ENCODE measurements around the gene GATA5.
A peak's percentile ranks its signal among the peaks of the same experiment; 100 is the strongest.

GATA5 gene

DNA sequence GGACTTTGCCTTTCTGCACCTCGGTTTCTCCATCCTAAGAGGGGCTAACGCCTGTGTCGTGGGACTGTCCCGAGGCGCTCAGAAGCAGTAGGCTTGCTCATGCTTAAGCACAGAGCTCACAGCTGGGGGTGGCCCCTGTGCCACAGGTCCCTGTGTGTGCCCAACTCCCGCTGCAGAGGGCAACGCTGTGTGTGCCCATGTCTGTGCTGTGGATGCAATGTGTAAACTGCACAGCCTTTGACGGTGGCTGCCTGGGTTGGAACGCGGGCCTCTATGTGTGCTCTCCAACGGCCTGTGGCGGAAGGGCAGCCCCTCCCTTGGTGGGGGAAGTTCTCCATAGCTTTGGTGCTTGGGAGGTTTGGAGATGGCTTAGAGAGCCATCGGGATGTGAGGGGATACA lies 10.7 kb upstream of the GATA5 start:
- Histone ChIP-seq H3K9ac (no peak overlapping the region), H3K4me3 (ENCODE audit: low read depth, low read length) (no peak overlapping the region), H3K4me1 (peaks cover 4% of the 10 kb centered on the region), H3K27me3 (ENCODE audit: control insufficient read depth, insufficient read depth, low read length) (peaks cover 8% of the 10 kb centered on the region), H3K9me3 (ENCODE audit: control insufficient read depth, low read length) (no peaks in the 10 kb centered on the region), H3K4me2 (ENCODE audit: low read length) (no peak overlapping the region), H3K36me3 (ENCODE audit: control insufficient read depth, insufficient read depth, low read length) (no peaks in the 10 kb centered on the region), H2AFZ (no peak overlapping the region), H3K27ac (no peak overlapping the region), H3K79me2 (no peaks in the 10 kb centered on the region)
- no peak for TF ChIP-seq CTCF (IDR thresholded peaks at IDR 0.05)

DNA sequence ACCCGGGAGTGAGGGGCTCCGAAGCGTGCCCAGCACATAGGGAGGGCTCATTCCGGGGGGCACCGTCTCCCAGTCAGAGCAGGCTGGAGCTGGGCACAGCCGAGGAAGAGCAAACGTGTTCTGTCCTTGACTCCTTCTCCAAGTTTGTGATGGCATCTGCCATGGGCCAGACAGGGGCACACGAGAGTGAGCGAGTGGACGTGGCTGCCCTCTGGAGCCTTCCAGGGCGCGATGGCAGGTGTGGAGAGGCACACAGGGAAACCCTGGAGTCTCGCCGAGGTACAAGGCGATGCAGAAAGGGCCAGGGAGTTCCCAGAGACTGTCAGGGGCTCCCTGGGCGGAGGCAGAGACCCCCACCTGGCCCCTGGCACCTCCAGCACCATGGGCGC lies 9.9 kb upstream of the GATA5 start:
- Histone ChIP-seq H3K79me2 (no peaks in the 10 kb centered on the region), H3K9ac (no peak overlapping the region), H3K9me3 (ENCODE audit: control insufficient read depth, low read length) (no peaks in the 10 kb centered on the region), H3K4me1 (peaks cover 4% of the 10 kb centered on the region), H3K4me3 (ENCODE audit: low read depth, low read length) (no peak overlapping the region), H3K4me2 (ENCODE audit: low read length) (no peak overlapping the region), H2AFZ (no peak overlapping the region), H3K27me3 (ENCODE audit: control insufficient read depth, insufficient read depth, low read length) (peaks cover 9% of the 10 kb centered on the region), H3K36me3 (ENCODE audit: control insufficient read depth, insufficient read depth, low read length) (no peaks in the 10 kb centered on the region), H3K27ac (no peak overlapping the region)
- TF ChIP-seq CTCF (IDR thresholded peaks at IDR 0.05): no peak

- Histone ChIP-seq H3K27ac (no peak overlapping the region), H3K9ac (no peak overlapping the region), H2AFZ (peak overlapping the region; percentile 21), H3K4me3 (ENCODE audit: low read depth, low read length) (no peak overlapping the region), H3K4me1 (peaks cover 4% of the 10 kb centered on the region), H3K4me2 (ENCODE audit: low read length) (no peak overlapping the region), H3K9me3 (ENCODE audit: control insufficient read depth, low read length) (no peaks in the 10 kb centered on the region), H3K79me2 (no peaks in the 10 kb centered on the region), H3K36me3 (ENCODE audit: control insufficient read depth, insufficient read depth, low read length) (no peaks in the 10 kb centered on the region), H3K27me3 (ENCODE audit: control insufficient read depth, insufficient read depth, low read length) (peaks cover 9% of the 10 kb centered on the region)
- no peak for TF ChIP-seq CTCF (IDR thresholded peaks at IDR 0.05)
Measured at GRCh38 chr20:62485062-62485700, 9.4 kb upstream of the GATA5 start.

- Histone ChIP-seq H3K4me2 (ENCODE audit: low read length) (no peak overlapping the region), H3K27ac (no peak overlapping the region), H2AFZ (no peak overlapping the region), H3K4me3 (ENCODE audit: low read depth, low read length) (no peak overlapping the region), H3K36me3 (ENCODE audit: control insufficient read depth, insufficient read depth, low read length) (no peaks in the 10 kb centered on the region), H3K79me2 (no peaks in the 10 kb centered on the region), H3K9me3 (ENCODE audit: control insufficient read depth, low read length) (no peaks in the 10 kb centered on the region), H3K4me1 (peaks cover 4% of the 10 kb centered on the region), H3K9ac (no peak overlapping the region), H3K27me3 (ENCODE audit: control insufficient read depth, insufficient read depth, low read length) (peaks cover 9% of the 10 kb centered on the region)
- no peak for TF ChIP-seq CTCF (IDR thresholded peaks at IDR 0.05)
Measured at GRCh38 chr20:62484478-62484877, 8.7 kb upstream of the GATA5 start.
